OCI-LY7 (cell line): ENCODE data around the gene RSPH9. TPM values are rescaled to one million over a fixed set of nuclear protein-coding genes. Genes with fewer than 3 reads are reported as not detected.

Source experiments
- BruUV-seq: library from RNA; stranded (reverse); fragments of 400-500 nt; replicated peaks from 2 replicates; lab custom pipeline; 2021; lab: Mats Ljungman, UMichigan
- CTCF ChIA-PET: fragments of 300-600 bp; sonication (Branson Sonifier 250); formaldehyde crosslinking; loops from one replicate; lab custom pipeline; 2022; ENCODE audit warnings: antibody characterized with exemption; ENCODE audit not compliant: unreplicated experiment; lab: Charles Lee
- POLR2A ChIA-PET: fragments of 300-600 bp; sonication (Branson Sonifier 250); formaldehyde crosslinking; loops from one replicate; lab custom pipeline; 2022; ENCODE audit warnings: antibody characterized with exemption; lab: Charles Lee
- DNase-seq: peaks from one replicate; pipeline ENCODE4 v3.0.0-alpha.2; 2015; ENCODE audit warnings: low spot score
- H2AFZ ChIP-seq: fragments of 200-600 bp; sonication (generic), shearing (Covaris generic); 2 replicates; pipeline ENCODE4 v1.6.1; 2014; ENCODE audit warnings: mild to moderate bottlenecking, antibody characterized with exemption, low read length, moderate library complexity
- H3K27ac ChIP-seq: fragments of 200-600 bp; sonication (generic); 2 replicates; pipeline ENCODE4 v1.5.1; 2014; ENCODE audit warnings: mixed run types, low read depth, mild to moderate bottlenecking, moderate library complexity, low read length, inconsistent platforms; ENCODE audit not compliant: poor library complexity, severe bottlenecking
- H3K36me3 ChIP-seq: fragments of 200-600 bp; sonication (generic); 2 replicates; pipeline ENCODE4 v1.6.1; 2014; ENCODE audit warnings: mild to moderate bottlenecking, antibody characterized with exemption, low read length, moderate library complexity, mixed read lengths; ENCODE audit not compliant: insufficient read depth
- H3K4me1 ChIP-seq: fragments of 200-600 bp; sonication (generic); 2 replicates; pipeline ENCODE4 v1.5.1; 2014; ENCODE audit warnings: mild to moderate bottlenecking, low read length; ENCODE audit not compliant: insufficient read depth, poor library complexity, severe bottlenecking
- H3K4me2 ChIP-seq: fragments of 200-600 bp; sonication (generic); 2 replicates; pipeline ENCODE4 v1.6.1; 2014; ENCODE audit warnings: mild to moderate bottlenecking, low read length
- H3K4me3 ChIP-seq: fragments of 200-600 bp; sonication (generic); 2 replicates; pipeline ENCODE4 v1.5.1; 2014; ENCODE audit warnings: mild to moderate bottlenecking, low read depth, low read length; ENCODE audit not compliant: poor library complexity, severe bottlenecking
- H3K79me2 ChIP-seq: fragments of 200-600 bp; sonication (generic); 2 replicates; pipeline ENCODE4 v1.6.1; 2016; ENCODE audit warnings: low read depth, mild to moderate bottlenecking, low read length, moderate library complexity, mixed read lengths; ENCODE audit not compliant: insufficient read depth
- H3K9me2 ChIP-seq: fragments of 200-600 bp; sonication (generic); 2 replicates; pipeline ENCODE4 v1.6.1; 2016; ENCODE audit warnings: mild to moderate bottlenecking, low read length, mixed read lengths; ENCODE audit not compliant: insufficient read depth
- H3K9me3 ChIP-seq: fragments of 200-600 bp; sonication (generic); 2 replicates; pipeline ENCODE4 v1.6.1; 2014; ENCODE audit warnings: mild to moderate bottlenecking, mixed run types, low read length, mixed read lengths
- H4K20me1 ChIP-seq: fragments of 200-600 bp; sonication (generic); 2 replicates; pipeline ENCODE4 v1.6.1; 2014; ENCODE audit warnings: mild to moderate bottlenecking, antibody characterized with exemption, low read length, moderate library complexity, mixed read lengths; ENCODE audit not compliant: insufficient read depth
- CTCF ChIP-seq: fragments of 200-600 bp; sonication (generic); conservative IDR thresholded peaks from 2 replicates; pipeline ENCODE4 v1.5.1; 2014; ENCODE audit warnings: mild to moderate bottlenecking, antibody characterized with exemption, low read length, moderate library complexity, mixed read lengths
- EZH2phosphoT487 ChIP-seq: fragments of 200-600 bp; sonication (generic); IDR thresholded peaks from 2 replicates; pipeline ENCODE4 v1.6.1; 2018; ENCODE audit warnings: low read depth, borderline replicate concordance, mild to moderate bottlenecking, mixed run types, antibody characterized with exemption, low read length, moderate library complexity, mixed read lengths
- intact Hi-C: fragments of 100-400 bp; cut with micrococcal nuclease; formaldehyde crosslinking; loops from one replicate; pipeline ENCODE4 v1.10.0; 2022; ENCODE audit not compliant: unreplicated experiment
- total RNA-seq, 2 experiments: library from RNA; depleted of rRNA in 1 of 2; stranded (reverse); fragments of >200 nt in 1 of 2; shearing (Covaris generic) in 1 of 2; gene quantifications; 2 replicates each; pipeline ENCODE4 v1.2.3, GENCODE V29; 2014 to 2022

The RSPH9 gene
- total RNA-seq, 2 experiments from 2014 or later = 0.28 TPM; not detected in 1

GRCh38 chr6:43702171-43702533 lies 57.3 kb downstream of the RSPH9 start:
- Histone ChIP-seq H2AFZ (no peak overlapping the region), H3K4me2 (no peak overlapping the region)

GRCh38 chr6:43702534-43703440 lies 58.0 kb downstream of the RSPH9 start:
- Histone ChIP-seq H4K20me1 (no peaks in the 10 kb centered on the region), H3K4me2 (peak overlapping the region; percentile 28), H3K9me2 (no peaks in the 10 kb centered on the region), H3K4me3 (no peak overlapping the region), H3K79me2 (no peaks in the 10 kb centered on the region), H3K9me3 (no peaks in the 10 kb centered on the region), H3K4me1 (peaks cover 59% of the 10 kb centered on the region), H3K36me3 (no peaks in the 10 kb centered on the region), H2AFZ (no peak overlapping the region), H3K27ac (no peak overlapping the region)
- CTCF ChIA-PET = no interaction called here
- BruUV-seq = no TSS peak
- POLR2A ChIA-PET = interaction anchor here (0.6 to 5.1 kb wide), 2 partner anchors 10 to 14 kb away, joined by 3 to 44 read pairs; partner anchors contain the start of gene MRPS18A
- intact Hi-C loops = loop anchor here (10.0 kb wide), 2 partner anchors 318 to 522 kb away; partner anchors contain the start of gene SLC29A1
- peak; percentile 62 for DNase-seq
- TF ChIP-seq EZH2phosphoT487 (no peak), CTCF (no peak)

More at GRCh38 chr6:43702171-43702533, 57.3 kb downstream of the RSPH9 start:
- no peaks in the 10 kb centered on the region for H4K20me1 ChIP-seq
- H3K9me2 ChIP-seq = no peaks in the 10 kb centered on the region
- TF ChIP-seq CTCF = no peak
- no peak for TF ChIP-seq EZH2phosphoT487
- H3K9me3 ChIP-seq = no peaks in the 10 kb centered on the region
- no TSS peak for BruUV-seq
- H3K27ac ChIP-seq = no peak overlapping the region
- H3K4me3 ChIP-seq = no peak overlapping the region
- CTCF ChIA-PET = no interaction called here
- DNase-seq = no peak
- no peaks in the 10 kb centered on the region for H3K79me2 ChIP-seq
- no peaks in the 10 kb centered on the region for H3K36me3 ChIP-seq
- POLR2A ChIA-PET = interaction anchor here (1.1 kb wide), 1 partner anchor 14 kb away, joined by 3 read pairs; no protein-coding TSS in a partner anchor
- intact Hi-C loops = loop anchor here (10.0 kb wide), 2 partner anchors 317 to 523 kb away; partner anchors contain the start of gene SLC29A1
- peaks cover 53% of the 10 kb centered on the region for H3K4me1 ChIP-seq
